Measurements from ENCODE around the gene WDR5. TPM values are rescaled to one million over a fixed set of nuclear protein-coding genes. Genes with fewer than 3 reads are reported as not detected.

WDR5 gene
- polyA plus RNA-seq, 1 donor from 2014 or later, result 12.5 TPM

- H3K27me3 Mint-ChIP-seq, result peaks cover 2% of the 10 kb centered on the region
- H3K4me3 Mint-ChIP-seq, result peak overlapping the region in 2 of 4 donors; percentile 5 to 25
- no peaks in the 10 kb centered on the region for H3K36me3 Mint-ChIP-seq
- no peak overlapping the region for H3K27ac Mint-ChIP-seq
- no peaks in the 10 kb centered on the region for H3K9me3 Mint-ChIP-seq
- H3K4me1 Mint-ChIP-seq, result peaks cover 2 to 7% (median 6%) of the 10 kb centered on the region in 3 donors
These were observed 36.6 kb downstream of the WDR5 start for GRCh38 chr9:134172198-134173126.

DNA sequence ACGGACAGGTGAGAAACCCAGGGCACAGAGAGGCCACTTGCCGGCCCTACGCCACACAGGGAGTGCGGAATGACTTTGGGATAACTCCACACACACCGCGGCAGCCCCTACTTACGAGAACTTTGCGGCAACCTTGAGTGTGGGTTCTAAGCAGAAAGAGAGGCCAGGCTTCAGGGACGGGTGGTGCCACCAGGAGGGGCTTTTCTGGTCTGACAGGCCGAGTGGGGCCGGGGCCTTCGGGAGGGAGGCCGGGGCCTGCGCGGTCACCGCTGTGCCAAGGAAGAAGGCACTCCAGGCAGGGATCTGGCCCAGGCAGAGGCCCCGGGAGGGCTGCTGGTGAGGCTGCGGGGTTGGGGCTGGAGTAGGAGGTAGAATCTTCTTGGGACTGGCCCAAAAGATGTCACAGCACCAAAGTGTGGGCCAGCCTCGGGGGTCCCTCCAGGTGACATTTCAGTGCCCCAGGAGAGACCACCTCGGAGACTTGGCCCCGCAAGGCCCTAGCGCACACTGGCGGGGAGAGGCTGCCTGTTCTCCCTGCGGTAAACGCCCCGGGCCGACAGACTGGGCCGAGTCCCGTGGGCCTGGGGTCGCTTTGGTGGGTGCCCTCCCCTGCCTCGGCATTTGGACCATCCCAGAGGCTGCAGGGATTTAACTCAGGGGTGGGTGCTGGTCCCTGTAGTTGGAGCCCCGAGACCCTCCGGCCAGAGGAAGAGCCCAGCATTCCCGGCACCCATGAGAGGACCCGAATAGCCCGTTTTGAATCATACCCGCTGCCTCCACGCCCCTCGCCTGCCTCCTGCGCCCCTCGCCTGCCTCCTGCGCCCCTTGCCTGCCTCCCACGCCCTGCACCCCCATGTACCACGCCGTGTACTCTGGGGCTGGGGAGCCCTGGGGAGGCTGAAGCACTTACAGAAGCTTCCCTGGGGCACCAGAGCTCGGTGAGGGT lies 37.5 kb downstream of the WDR5 start:
- Mint-ChIP-seq H3K27ac (no peak overlapping the region), H3K4me3 (peak overlapping the region in 2 of 4 donors; percentile 25 to 45), H3K27me3 (peaks cover 6% of the 10 kb centered on the region), H3K4me1 (peaks cover 2 to 7% (median 6%) of the 10 kb centered on the region in 3 donors), H3K36me3 (no peaks in the 10 kb centered on the region), H3K9me3 (no peaks in the 10 kb centered on the region)

GRCh38 chr9:134174073-134174449 lies 38.2 kb downstream of the WDR5 start:
- Mint-ChIP-seq H3K27ac (no peak overlapping the region), H3K4me3 (peak overlapping the region in 1 of 4 donors; percentile 45), H3K4me1 (peaks cover 2 to 7% (median 6%) of the 10 kb centered on the region in 3 donors), H3K36me3 (no peaks in the 10 kb centered on the region), H3K27me3 (peaks cover 9% of the 10 kb centered on the region), H3K9me3 (no peaks in the 10 kb centered on the region)

- Mint-ChIP-seq H3K27ac (no peak overlapping the region), H3K9me3 (no peaks in the 10 kb centered on the region), H3K4me3 (peak overlapping the region in 2 of 4 donors; percentile 73 to 75), H3K4me1 (peaks cover 2 to 7% (median 6%) of the 10 kb centered on the region in 3 donors), H3K27me3 (peaks cover 15% of the 10 kb centered on the region), H3K36me3 (no peaks in the 10 kb centered on the region)
These were observed 38.8 kb downstream of the WDR5 start for GRCh38 chr9:134174526-134175290.

DNA sequence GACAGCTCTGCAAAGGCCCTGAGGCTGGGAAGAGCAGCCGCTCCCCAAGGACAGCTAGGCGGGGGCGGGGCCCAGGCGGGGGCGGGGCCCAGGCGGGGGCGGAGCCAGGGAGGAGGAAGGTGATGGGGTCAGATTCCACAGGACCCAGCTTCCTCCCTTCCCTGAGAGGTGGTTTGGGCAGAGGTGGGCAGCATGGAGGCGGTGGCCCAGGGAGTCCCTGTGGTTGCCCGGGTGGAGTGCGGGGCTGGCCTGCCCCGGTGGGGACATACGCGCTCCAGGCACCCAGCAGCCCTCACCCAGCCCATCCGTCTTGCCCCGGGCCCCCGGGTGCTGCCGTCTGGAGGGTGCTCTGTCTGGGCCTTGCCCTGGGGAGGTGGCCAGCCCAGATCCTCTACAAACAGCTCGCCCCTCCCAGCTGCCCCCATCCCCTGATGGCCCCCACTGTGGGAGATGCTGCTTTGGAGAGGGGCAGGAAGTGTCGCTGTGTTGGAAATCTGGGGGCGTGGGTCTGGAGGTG lies 39.5 kb downstream of the WDR5 start:
- H3K4me3 Mint-ChIP-seq, result no peak overlapping the region
- no peaks in the 10 kb centered on the region for H3K36me3 Mint-ChIP-seq
- H3K9me3 Mint-ChIP-seq, result no peaks in the 10 kb centered on the region
- H3K4me1 Mint-ChIP-seq, result peaks cover 2 to 7% (median 6%) of the 10 kb centered on the region in 3 donors
- H3K27ac Mint-ChIP-seq, result no peak overlapping the region
- H3K27me3 Mint-ChIP-seq, result peaks cover 18% of the 10 kb centered on the region

DNA sequence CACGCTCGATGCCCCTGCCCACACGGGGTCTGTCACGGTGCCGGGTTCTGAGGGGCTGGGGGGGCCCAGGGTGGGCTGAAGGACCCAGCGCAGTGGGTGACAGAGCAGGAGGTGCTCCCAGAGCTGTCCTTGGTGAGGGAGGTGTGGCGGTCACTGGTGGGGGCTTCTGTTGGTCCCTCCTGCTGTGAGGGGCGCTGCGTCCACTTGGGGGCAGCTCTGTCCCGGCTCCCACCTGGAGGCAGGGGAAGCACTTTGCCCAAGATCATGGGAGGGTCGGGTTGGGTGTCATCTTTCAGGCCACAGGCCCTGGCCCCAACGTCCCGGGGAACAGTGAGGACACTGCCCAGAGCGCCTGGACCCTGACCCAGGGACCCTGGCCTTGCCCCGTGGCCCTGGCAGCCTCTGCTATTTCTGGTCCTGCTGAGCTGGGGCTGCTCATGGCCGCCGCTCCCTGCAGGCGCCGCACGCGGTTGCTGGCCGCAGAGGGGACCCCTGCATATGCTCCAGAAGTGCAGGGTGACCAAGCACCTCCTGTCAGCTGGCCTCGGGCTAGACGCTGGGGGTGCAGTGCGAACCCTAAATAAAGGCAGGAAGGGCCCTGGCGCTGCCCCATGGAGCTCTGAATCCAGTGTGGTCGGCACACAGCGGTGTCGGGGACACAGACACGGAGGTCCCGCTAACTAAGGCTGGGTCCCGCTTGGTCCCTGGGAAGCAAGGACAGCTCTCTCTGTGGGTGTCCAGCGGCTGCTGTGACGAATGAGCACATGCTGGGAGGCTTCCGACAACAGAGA lies 40.1 kb downstream of the WDR5 start:
- Mint-ChIP-seq H3K27me3 (peaks cover 22% of the 10 kb centered on the region), H3K4me1 (peaks cover 4 to 7% (median 6%) of the 10 kb centered on the region in 3 donors), H3K9me3 (no peaks in the 10 kb centered on the region), H3K27ac (no peak overlapping the region), H3K4me3 (peak overlapping the region in 1 of 4 donors; percentile 5), H3K36me3 (no peaks in the 10 kb centered on the region)

DNA sequence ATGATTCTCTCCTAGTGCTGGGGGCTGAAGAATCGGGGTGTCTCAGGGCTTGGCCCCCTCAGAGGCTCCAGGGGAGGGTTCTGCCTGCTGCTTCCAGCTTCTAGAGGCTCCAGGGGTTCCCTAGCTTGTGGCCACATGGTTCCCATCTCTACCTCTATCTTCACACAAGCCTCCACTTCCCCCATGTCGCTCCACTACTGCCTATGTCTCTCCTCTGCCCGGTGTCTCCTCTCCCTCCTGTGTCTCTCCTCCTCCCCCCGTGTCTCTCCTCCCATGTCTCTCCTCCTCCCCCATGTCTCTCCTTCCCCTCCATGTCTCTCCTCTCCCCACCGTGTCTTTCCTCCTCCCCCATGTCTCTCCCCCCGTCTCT lies 40.7 kb downstream of the WDR5 start:
- no peak overlapping the region for H3K27ac Mint-ChIP-seq
- H3K4me1 Mint-ChIP-seq, result peaks cover 5 to 7% (median 6%) of the 10 kb centered on the region in 3 donors
- no peaks in the 10 kb centered on the region for H3K9me3 Mint-ChIP-seq
- H3K36me3 Mint-ChIP-seq, result no peaks in the 10 kb centered on the region
- H3K4me3 Mint-ChIP-seq, result peak overlapping the region in 1 of 4 donors; percentile 5
- H3K27me3 Mint-ChIP-seq, result peaks cover 24% of the 10 kb centered on the region

- peaks cover 6 to 10% (median 7%) of the 10 kb centered on the region in 3 donors for H3K4me1 Mint-ChIP-seq
- H3K27me3 Mint-ChIP-seq, result peaks cover 24% of the 10 kb centered on the region
- no peaks in the 10 kb centered on the region for H3K36me3 Mint-ChIP-seq
- H3K27ac Mint-ChIP-seq, result no peak overlapping the region
- H3K9me3 Mint-ChIP-seq, result no peaks in the 10 kb centered on the region
- H3K4me3 Mint-ChIP-seq, result no peak overlapping the region
These were observed 41.3 kb downstream of the WDR5 start for GRCh38 chr9:134177186-134177585.

DNA sequence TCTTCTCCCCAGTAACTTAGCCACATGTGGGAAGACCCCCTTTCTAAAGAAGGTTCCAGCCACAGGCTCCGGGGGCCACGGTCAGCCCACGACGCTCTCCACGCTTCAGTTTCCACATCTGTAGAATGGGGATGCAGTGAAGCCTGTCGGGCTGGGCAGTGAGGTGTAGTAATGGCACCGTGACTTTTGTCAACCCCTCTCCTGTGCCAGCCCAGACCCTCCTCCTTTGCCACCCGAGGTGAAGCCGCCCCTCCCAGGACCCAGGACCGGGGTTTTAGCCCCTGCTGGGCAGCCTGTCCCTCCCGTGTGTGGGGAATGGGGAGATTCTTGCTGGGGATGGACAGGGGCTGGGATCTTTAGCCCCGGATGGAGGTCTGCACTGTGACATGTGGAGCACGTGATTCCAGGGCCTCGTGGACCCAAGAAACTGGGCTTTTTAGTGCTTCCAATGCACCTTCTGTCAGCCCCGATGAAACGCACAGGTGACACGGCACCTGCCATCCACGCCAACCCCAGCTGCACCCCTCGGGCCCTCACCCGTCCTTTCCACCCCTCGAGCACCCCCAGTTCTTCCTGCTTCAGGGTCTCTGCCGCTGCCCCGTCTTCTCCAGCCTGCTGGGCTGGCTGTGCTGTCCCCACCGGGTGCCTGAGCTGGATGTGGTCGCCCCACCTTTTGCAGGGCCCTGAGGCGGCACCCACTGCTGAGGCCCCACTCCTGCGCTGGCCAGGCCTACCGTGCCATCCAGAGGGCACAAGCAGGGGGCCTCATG lies 41.9 kb downstream of the WDR5 start:
- Mint-ChIP-seq H3K27ac (no peak overlapping the region), H3K27me3 (peaks cover 22% of the 10 kb centered on the region), H3K9me3 (no peaks in the 10 kb centered on the region)

DNA sequence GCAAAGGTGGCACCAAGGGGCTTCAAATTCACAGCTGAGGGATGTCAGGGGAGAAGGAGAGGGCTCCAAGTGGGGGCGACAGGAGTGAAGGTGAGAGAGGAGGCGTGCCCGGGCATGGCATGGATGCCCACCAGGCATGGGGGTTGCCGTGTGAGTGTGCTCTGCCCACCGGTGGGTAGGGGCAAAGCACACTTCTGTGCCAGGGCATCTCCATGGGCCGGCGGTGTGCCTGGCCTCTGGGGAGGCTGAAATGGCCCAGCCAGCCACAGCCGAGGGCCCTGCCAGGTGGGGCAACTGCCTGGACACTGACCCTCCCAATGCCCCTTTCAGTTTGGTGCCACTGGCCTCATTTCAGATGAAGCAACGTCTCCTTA lies 42.5 kb downstream of the WDR5 start:
- H3K4me3 Mint-ChIP-seq, result no peak overlapping the region
- H3K36me3 Mint-ChIP-seq, result no peaks in the 10 kb centered on the region
- peaks cover 6 to 10% (median 10%) of the 10 kb centered on the region in 3 donors for H3K4me1 Mint-ChIP-seq
- no peaks in the 10 kb centered on the region for H3K9me3 Mint-ChIP-seq
- no peak overlapping the region for H3K27ac Mint-ChIP-seq
- H3K27me3 Mint-ChIP-seq, result peaks cover 22% of the 10 kb centered on the region

More for the DNA sequence above, 41.9 kb downstream of the WDR5 start:
- Mint-ChIP-seq H3K4me1 (peaks cover 6 to 10% (median 10%) of the 10 kb centered on the region in 3 donors), H3K36me3 (no peaks in the 10 kb centered on the region), H3K4me3 (no peak overlapping the region)

GRCh38 chr9:134178768-134179551 lies 43.1 kb downstream of the WDR5 start:
- H3K36me3 Mint-ChIP-seq, result no peaks in the 10 kb centered on the region
- peaks cover 22% of the 10 kb centered on the region for H3K27me3 Mint-ChIP-seq
- no peak overlapping the region for H3K4me3 Mint-ChIP-seq
- no peak overlapping the region for H3K27ac Mint-ChIP-seq
- peaks cover 5 to 10% (median 8%) of the 10 kb centered on the region in 3 donors for H3K4me1 Mint-ChIP-seq
- H3K9me3 Mint-ChIP-seq, result no peaks in the 10 kb centered on the region

GRCh38 chr9:134179595-134179917 lies 43.7 kb downstream of the WDR5 start:
- Mint-ChIP-seq H3K27me3 (peaks cover 22% of the 10 kb centered on the region), H3K4me3 (peak overlapping the region in 1 of 4 donors; percentile 23), H3K9me3 (no peaks in the 10 kb centered on the region), H3K27ac (no peak overlapping the region), H3K36me3 (no peaks in the 10 kb centered on the region), H3K4me1 (peaks cover 0 to 8% (median 3%) of the 10 kb centered on the region in 3 donors)

All from IgD-negative memory B cell (primary cell).